ENCODE measurements around the gene TRIM67.

DNA sequence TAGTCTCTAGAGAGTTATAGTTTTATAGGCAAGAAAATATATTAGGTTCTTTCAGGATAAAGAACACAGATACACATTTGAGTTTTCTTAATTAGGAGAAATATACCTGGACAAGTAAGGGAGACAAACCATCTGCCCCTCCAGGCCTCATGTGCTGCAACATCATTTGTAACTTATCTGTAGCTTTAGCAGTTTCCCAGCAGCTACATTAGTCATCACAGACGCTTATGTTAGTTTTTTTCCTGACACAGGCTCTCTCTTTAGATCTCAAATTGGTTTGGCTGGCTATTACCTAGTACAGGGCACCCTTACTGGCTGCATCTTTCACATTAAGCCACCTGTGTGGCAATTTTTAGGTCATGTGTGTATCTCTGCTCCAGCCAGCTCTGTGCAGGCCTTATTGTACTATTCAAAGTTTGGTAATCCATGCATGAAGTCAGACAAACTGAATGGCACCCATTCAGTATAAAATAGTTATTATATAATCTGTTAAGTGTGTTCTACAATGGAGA, 105.0 kb downstream of the TRIM67 start:
- no peak for TF ChIP-seq CTCF (conservative IDR thresholded peaks at IDR 0.05; ENCODE audit: low read depth, low read length)
- no peak for TF ChIP-seq EZH2phosphoT487 (IDR thresholded peaks at IDR 0.05; ENCODE audit: borderline replicate concordance, low read length)
